Pons (tissue), 1 donor: ENCODE results near the gene HAO2.
"Not testable (repeated sequence)": the region's sequence is repeated elsewhere in the genome, so short reads cannot be mapped to it uniquely, and the experiment has no call there.

Experiments
- DNase-seq: peaks from one replicate; pipeline ENCODE4 v3.0.0-alpha.2; 2016; ENCODE audit warnings: low spot score

HAO2 gene

DNA sequence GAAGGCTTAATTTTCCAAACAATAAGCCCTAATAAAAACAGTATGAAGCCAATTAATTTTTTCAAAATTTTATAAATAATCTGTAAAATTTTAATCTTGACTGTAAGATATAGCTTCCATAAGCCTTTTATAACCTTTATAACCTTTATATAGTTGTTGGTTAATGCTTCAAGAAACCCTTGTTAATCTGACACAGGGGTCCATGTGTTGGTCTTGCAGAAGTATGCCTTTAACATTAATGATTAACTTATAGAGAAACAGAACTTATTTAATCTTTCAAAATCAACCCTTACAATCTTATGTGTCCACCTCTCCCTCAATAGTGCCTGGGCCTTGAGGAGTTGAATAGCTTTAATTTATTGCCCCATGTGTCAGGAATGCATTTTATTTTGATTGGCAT is 23.2 kb upstream of the HAO2 start:
- DNase-seq: no peak

DNA sequence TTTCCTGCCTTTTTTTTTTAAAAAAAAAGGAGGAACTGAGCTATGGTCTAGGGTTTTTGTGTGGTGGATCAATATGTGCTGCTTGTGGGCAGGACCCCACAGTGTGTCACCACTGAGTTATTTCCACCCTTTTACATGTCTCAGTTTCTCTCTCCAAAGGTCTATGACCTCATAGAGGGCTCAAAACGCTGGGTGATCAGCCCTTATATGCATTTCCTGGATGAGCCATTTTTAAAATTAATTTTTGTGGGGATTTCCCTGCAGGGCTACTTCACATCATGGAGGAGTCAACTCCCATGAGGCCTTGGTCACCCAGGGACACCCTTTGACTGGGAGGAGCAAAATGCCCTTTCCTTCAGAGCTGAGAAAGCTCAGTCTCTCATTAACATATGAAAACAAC is 20.7 kb upstream of the HAO2 start:
- no peak for DNase-seq

DNA sequence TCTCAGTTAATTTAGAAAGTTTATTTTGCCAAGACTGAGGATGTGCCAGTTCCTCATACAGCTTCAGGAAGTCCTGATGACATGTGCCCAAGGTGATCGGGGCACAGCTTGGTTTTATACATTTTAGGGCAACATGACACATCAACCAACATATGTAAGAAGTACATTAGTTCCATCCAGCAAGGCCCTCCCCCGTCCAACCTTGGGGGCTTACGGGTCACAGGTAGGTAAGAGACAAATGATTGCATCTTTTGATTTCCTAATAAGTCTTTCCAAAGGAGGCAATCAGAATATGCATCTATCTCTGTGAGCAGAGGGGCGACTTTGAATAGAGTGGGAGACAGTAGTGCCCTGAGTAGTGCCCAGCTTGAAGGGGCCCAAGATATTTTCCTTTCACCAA is 19.6 kb upstream of the HAO2 start:
- DNase-seq: no peak

DNA sequence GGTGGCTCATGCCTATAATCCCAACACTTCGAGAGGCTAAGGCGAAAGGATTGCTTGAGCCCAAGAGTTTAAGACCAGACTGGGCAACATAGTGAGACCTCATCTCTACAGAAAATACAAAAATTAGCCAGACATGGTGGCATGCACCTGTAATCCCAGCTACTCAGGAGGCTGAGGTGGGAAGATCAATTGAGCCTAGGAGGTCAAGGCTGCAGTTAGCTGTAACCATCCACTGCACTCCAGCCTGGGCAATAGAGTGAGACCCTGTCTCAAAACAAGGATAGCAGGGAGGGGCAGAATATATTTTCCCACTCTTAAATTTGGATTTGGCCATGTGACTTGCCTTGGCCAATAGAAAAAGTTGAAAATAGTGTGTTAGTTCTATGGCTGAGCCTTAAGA is 17.7 kb upstream of the HAO2 start:
- not testable (repeated sequence) for DNase-seq

DNA sequence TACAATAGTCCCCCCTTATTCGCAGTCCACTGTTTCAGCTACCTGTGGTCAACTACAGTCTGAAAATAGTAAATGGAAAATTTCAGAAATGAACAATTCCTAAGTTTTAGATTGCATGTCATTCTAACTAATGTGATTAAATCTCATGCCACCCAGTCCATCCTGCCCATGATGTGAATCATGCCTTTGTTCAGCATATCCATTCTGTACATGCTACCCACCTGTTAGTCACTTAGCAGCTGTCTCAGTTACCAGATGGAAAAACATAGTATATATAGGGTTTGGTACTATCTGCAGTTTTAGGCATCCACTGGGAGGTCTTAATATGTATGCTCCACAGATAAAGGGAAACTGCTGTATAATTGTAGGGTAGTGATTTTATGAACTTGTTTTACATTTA is 16.6 kb upstream of the HAO2 start:
- no peak for DNase-seq

DNA sequence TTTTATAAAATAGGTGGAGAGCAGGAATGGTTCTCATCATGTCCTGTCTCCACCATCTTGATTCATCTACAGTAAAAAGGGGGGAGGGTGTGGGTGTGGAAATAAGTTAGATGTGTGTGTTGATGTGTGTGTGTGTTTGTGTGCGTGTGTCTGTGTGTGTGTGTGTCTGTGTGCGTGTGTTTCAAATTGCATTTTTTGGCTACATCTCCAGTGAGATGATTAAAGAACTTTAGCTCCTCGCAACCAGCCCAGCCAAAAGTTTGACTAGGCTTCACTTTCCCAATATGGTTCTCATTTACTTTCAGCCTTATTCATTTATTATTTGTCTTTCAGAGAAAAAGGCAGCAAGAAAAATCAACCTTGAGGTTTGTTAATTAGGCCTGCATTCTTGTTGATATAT is 14.7 kb upstream of the HAO2 start:
- DNase-seq: no peak

DNA sequence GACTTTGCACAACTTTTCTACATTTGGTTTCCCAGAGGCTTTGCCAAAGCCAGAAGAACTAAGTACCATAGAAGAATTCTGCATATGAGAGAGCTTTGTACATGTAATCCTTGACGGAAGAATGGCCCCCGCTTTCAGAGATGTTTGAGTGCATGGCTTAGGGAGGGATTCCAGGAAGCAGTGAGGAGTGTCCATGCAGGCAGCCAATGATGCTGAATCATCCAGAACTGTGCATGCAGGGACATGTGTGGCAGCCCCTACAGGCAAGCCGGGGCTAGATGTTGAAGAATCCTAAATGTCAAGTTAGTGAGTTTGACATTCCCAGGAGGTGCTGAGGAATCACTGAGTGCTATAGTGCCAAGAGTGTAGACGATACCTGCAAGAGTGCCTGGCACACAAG is 9.9 kb upstream of the HAO2 start:
- no peak for DNase-seq

DNA sequence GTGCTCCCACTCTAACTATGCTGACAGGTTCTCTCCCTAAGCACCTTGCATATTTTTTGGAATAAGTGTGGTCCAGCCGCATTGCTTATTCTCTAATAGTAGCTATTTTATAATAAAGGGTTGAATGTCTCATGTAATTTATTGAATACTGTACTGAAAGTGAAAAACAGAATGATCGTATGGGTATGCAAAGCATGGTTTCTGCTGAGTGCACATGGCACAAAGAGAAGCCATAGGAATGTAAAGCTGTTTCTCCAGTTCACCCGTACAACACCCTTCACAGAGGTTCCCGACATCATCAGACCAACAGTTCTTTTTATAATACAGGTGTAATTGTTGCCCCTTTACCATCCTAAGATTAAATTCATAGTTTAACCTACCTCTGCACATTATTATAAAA is 8.9 kb upstream of the HAO2 start:
- DNase-seq: no peak

DNA sequence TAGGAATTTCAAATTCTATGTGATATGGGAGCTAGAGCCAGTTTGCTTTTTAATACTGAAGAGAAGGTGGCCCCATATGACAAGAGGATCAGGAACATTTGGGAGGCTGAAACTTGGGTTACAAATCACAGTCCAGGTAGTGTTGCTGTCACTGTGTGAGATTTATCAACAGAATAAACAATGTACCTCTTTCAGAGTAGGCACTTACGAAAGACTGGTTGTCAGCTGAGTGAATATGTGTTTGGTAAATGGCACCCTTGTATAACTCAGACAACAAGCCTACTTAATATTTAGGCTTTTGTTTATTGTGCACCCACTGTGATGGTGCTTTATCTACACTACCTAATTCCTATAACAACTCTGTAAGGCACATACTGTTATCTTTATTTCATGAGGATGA is 7.4 kb upstream of the HAO2 start:
- peak; percentile 12 for DNase-seq

DNA sequence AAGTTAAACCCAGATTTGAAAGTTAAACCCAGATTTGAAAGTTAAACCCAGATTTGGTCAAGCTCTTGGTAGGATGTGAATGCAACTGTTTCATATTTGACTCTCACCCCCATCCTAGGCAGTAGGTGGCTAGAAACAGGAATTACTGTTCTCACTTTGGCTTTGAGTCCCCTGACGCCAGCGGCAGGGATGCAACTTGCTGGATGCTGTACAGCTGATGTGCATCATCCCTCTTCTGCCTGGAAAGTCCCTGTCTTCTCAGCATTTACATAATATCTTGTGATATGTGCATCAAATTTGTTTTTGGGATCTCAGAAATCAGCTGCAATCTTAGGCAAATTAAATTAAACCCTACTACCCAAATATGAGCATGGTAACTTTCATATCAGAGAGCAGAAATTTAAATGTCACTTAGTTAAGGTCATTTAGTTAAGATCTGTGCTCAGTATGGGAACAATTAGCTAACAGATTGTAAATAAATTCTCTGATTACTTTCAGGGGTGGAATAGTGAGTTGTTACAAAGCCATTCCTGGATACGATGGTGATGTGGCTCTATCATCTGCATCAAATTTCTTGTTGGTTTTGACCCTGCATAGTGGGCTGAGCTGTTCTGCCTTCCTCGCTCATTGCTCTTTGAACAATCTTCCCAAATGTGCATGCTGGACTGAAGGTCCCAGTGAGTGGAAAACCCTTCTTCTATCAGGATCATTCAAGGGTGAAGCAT is 6.8 kb upstream of the HAO2 start:
- no peak for DNase-seq

DNA sequence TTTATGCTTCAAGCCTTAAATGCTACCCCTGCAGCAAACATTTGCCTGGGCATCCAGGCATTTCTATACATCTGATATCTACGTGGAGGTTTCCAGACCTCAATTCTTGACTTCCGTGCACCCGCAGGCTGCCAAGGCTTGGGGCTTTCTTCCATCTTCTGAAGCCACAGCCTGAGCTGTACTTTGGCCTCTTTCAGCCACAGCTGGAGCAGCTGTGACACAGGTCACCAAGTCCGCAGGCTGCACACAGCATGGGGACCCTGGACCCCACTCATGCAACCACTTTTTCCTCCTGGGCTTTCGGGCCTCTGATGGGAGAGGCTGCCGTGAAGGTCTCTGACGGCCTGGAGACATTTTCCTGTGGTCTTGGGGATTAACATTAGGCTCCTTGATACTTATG is 5.4 kb upstream of the HAO2 start:
- DNase-seq: no peak

DNA sequence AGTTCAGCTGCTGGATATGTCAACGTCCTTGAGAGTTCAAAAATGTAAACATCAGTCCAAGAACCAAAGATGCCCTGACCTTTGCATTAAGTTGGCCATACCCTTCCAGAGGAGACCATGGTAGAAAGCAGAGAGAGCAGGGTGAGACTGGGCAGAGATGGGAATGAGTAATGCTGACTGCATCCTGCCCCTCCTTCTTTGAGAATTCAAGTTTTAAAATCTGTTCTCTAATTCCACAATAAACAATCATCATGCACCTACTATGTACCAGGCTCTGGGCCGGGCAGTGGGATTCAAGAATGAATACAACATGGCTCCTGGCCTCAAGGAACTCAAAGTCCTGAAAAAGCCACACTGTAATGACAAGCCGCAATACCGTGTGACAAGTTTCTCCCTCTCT is 3.9 kb upstream of the HAO2 start:
- DNase-seq: no peak

DNA sequence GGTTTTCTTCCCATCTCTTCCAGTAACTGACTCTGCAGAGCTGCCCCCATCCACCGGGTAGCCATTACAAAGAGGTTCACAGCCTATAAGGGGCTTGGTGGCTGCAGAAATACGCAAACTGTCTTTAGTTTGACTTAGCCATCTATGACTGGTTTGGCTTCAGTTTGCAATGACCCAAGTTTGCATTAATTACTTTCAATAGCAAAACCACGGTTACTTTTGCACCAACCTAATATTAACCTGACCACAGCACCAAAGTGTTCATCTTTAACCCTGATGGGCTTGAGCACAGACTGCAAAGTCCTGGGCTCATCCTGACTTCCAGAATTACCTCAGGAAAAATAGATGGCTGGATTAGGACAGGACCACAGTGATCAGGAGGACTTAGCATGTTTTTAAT is 2.2 kb upstream of the HAO2 start:
- no peak for DNase-seq

DNA sequence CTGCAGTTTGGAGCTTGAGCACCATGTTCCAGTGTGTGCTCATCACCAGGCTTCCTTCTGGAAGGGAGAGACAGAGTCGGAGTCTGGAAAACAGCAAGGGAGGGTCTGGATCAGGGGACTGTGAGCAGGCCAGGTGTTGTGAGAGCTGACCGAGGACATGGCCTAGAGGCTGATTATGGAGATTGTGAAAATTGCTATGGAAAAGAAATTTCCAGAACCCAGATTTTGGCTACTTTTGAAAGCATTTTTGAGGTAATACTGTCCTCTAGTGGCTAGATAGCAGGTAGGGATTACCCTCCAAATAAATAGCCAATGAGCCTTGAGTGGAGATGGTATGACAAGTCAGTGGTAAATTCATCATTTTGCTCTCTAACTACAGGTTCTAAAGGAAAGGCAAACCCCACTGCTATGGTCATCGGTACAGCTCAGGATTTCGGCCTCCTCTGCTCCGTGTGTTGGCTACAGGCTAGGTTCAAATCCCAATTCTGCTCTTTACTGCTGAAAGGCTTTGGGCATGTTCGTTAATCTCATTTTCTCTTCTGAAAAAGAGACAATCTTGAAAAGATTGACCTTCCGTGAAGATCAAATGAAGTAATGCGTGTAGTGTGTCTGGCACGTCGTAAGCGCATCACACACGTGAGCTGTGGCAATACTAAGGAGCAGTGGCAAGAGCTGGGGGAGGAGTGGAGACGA is 1.0 kb upstream of the HAO2 start:
- DNase-seq: peak; percentile 45

DNA sequence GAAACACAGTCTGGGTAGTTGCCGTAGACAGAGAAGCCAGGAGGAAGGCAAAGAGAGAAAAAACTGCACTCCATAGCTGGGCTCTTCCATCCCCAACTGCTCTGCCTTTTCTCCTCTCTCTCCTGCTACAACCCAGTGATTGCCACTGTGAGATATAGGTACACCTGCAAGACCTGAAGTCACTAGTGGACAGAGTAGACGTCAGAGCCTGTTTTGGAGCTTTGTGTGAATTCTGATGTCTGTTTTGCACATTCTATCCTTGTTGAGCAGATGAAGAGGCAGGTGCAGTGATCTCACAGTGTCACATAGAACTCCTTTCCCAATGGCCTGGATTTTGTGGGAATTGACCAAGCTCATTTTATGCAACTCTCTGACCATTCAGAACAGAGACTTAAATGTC is 2.2 kb downstream of the HAO2 start:
- DNase-seq: no peak

DNA sequence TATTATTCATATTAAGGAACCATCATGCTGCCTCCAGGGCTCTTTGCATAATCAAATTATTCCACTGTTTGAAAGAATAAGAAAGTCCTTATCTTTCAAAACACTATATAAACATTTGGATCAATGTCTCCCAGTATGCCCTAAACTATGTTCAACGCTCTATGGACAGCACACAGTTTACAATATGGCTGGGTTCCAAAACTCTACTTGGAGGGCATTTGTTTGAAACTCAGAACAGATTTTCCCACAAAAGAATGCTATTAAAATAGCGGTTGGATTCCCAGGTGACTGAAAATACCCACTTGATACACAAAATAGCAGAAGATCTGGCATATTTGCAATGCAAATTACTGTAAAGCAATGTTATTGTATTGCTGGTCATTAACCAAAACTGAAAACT is 3.2 kb downstream of the HAO2 start:
- DNase-seq: no peak

DNA sequence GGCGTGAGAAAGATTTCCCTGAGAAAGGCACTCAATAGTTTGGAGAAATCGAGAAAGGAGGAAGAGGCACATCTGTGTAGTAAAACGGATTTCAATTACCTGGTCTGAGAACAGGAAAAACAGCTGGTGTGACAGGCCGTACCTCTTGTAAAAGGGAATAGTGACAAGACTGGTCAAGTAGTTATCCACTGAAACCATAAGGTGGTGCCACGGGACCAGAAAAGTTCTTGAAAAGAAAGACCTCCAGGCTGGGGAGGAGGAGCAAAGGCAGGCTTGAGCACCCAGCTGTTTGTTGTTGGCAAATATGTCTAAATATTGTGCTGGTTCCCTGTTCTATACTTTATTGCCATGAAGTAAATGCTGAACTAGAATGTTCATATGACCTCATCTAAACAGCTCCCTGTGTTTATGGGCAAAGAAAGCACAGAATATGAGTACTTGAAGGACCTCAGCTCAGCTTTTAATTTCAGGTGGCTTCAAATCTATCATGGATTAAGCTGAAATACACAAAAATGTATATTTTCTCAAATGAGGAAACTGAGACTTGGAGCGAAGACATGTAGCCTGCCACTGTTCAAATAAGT is 4.0 kb downstream of the HAO2 start:
- peak; percentile 19 for DNase-seq

DNA sequence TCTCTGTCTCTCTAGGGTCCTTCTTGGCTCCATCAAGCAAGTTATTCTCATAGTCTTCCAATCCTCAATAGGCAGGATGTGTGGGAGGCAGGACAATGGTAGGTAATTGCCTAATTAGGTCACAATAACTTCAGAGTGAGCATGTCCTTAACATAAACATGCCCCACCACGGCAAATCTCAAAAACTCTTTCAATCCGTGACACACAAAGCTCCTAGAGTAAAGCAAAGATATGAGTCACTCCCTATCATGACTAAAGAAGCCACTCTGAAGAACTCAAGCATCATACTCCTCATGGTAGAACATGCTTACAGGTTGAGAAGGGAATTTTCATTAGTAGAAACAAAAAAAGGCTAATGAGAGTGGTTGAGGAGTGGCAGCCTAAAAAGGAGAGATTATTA is 4.9 kb downstream of the HAO2 start:
- no peak for DNase-seq

DNA sequence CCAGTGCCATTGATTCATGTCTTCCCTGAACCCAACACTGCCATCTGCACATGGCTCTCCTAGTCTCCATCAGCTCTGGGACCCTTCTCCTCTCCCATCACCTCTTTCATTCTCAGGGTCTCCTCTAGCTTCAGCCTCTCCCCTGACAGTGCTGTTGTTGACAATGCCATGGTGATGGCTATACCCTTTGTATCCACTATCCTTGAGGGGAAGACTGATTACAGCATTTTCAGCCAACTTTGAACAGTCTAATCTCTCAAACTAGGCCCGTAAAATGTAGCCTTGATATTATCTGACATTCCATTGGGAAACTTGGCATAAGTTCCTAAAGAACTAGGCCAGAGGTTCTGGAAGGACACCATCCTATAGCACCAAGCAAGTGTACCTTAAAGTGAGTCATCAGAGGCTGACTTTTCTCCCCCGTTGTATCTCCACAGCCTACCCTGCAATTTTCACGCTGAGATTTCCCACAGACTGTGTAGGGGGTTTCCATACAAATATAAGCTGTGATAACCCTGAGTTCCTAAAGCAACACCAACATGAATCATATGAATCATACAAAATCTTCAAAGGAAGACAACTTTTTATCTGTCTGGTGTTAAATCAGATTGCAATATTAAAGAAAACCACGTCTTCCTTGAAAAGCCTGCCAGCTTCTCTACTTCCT is 5.8 kb downstream of the HAO2 start:
- no peak for DNase-seq

DNA sequence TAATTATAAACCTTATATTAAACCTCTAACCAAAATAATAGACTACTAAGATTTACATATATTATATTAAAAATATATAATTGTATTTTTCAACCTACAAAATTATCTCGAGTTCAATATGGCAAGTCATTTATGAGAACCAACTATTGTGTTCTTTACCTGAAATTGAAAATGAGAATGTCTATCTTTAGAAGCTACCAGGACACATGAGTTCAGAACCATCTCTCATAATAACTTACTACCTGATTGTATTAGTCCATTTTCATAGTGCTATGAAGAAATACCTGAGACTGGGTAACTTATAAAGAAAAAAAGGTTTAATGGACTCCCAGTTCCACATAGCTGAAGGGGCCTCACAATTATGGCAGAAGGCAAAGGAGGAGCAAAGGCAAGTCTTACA is 6.8 kb downstream of the HAO2 start:
- no peak for DNase-seq

DNA sequence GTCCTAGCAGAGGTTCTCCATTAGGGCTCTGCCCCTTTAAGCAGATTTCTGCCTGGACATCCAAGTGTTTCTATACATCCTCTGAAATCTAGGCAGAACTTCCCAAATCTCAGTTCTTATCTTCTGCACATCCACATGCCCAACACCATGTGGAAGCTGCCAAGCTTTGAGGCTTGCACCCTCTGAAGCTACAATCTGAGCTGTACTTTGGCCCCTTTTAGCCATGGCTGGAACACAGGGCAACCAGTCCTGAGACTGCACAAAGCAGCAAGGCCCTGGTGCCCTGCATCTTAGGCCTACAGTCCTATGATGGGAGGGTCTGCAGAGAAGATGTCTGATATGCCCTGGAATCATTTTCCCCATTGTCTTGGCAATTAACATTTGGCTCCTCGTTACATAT is 8.0 kb downstream of the HAO2 start:
- no peak for DNase-seq

DNA sequence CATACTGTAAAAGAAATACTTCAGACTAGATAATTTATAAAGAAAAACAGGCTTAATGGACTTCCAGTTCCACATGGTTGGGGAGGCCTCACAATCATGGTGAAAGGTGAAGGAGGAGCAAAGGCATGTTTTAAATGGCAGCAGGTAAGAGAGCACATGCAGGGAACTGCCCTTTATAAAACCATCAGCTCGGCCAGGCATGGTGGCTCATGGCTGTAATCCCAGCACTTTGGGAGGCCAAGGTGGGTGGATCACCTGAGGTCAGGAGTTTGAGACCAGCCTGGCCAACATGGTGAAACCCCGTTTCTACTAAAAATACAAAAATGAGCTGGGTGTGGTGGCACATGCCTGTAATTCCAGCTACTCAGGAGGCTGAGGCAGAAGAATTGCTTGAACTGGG is 9.0 kb downstream of the HAO2 start:
- DNase-seq: not testable (repeated sequence)

DNA sequence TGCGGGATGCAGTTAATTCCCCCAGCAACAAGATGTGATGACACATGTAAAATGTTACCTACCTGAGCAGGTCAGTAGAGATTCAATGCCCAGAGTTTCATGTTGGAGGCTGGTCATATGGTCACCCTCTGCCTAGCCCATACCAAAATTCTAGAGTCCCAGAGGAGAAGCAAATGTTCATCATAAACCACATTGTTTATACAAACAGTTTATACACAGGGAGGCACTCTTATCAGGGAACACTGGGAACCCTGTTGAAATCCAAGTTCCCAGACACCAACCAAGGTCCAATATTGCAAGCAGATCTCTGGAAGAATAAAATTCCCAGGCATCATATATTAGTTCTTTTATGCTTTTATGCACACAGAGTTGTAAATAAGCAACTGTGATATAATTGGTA is 10.5 kb downstream of the HAO2 start:
- DNase-seq: no peak
